ENCODE results near the gene PRR5L. TPM values are rescaled to one million over a fixed set of nuclear protein-coding genes. Genes with fewer than 3 reads are reported as not detected.

The PRR5L gene
- total and polyA plus RNA-seq, 2 donors (not counting 1 experiment from before 2014, with no cell fraction given), result 4.0 to 5.9 TPM

DNA sequence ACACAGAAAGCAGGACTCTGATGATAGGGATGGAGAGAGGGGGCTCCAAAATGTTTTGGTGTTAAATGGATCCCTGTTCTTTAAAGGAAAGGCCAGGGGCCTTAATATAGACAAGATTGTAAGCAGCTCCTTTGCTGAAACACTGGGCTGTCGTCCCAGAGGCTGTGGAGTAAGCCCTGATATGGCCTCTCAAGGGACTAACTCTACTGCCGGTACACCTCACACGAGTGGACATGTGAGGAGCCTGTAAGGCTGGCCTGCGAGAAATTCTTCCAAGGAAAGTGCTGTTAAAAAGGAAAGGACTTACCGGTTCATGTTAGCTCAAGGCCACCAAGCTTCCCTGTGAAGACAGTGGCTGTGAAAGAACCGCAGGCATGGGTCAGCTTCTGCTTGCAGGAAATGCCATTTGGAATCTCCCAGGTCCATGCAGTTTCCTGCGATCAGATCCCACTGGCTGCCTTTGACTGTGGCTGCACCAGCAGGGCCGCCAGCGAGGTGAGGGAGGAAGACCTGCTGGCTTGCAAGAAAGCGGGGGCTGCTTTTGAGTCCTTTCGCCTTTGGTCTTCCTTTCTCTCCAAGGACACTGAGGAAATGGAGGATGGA is 106.6 kb downstream of the PRR5L start:
- no peak overlapping the region for H3K27ac ChIP-seq (ENCODE audit: low read length in 2 of 2)
- H3K27me3 ChIP-seq (replicated peaks in 1 of 4; ENCODE audit: control extremely low read depth in 1 of 4, control insufficient read depth in 3 of 4, insufficient read depth in 4 of 4, low read length in 3 of 4), result no peaks in the 10 kb centered on the region
- H3K27ac Mint-ChIP-seq, result no peak overlapping the region
- DNase-seq, result no peak
- H3K4me1 Mint-ChIP-seq, result peaks cover 47% of the 10 kb centered on the region
- no peaks in the 10 kb centered on the region for H3K27me3 Mint-ChIP-seq
- intact Hi-C loops (cut with micrococcal nuclease), result no loop called here
- no peaks in the 10 kb centered on the region for H3K9me3 Mint-ChIP-seq (ENCODE audit: insufficient read depth)
- H3K4me3 ChIP-seq (ENCODE audit: control extremely low read depth in 1 of 5, extremely low read depth in 1 of 5, insufficient read depth in 1 of 5, low read depth in 2 of 5, low read length in 4 of 5), result no peak overlapping the region
- no peaks in the 10 kb centered on the region for H3K36me3 ChIP-seq (replicated peaks in 1 of 2; ENCODE audit: control extremely low read depth in 1 of 2, control insufficient read depth in 1 of 2, extremely low read depth in 1 of 2, insufficient read depth in 2 of 2, low read length in 1 of 2)
- H3K9ac ChIP-seq (ENCODE audit: low read length), result no peak overlapping the region
- H3K9me3 ChIP-seq (ENCODE audit: control extremely low read depth in 1 of 3, control insufficient read depth in 2 of 3, insufficient read depth in 1 of 3, low read length in 2 of 3), result no peaks in the 10 kb centered on the region
- WGBS (ENCODE audit: insufficient coverage), result over 99% methylated on average over 11 of the region's 11 CpGs
- no peak overlapping the region for H2AFZ ChIP-seq (ENCODE audit: insufficient read depth, low read depth, low read length, poor library complexity, severe bottlenecking)
- no peaks in the 10 kb centered on the region for H4K20me1 ChIP-seq (ENCODE audit: control insufficient read depth, insufficient read depth, low read length, poor library complexity, severe bottlenecking)
- ATAC-seq (ENCODE audit: low read depth), result no peak
- POLR2A ChIA-PET, result no interaction called here
- CTCF ChIA-PET, result interaction anchor here (1.6 kb wide), 1 partner anchor 11 kb away, joined by 3 read pairs; no protein-coding TSS in a partner anchor
- H3K4me2 ChIP-seq (replicated peaks; ENCODE audit: low read depth, low read length, poor library complexity, severe bottlenecking), result peak overlapping the region; percentile 8
- H3K79me2 ChIP-seq (ENCODE audit: control insufficient read depth, insufficient read depth, low read length), result peaks cover 21% of the 10 kb centered on the region
- no peak for TF ChIP-seq EZH2 (IDR thresholded peaks at IDR 0.05; ENCODE audit: borderline replicate concordance, insufficient read depth, low read depth, low read length, poor library complexity, severe bottlenecking)
- no peak for TF ChIP-seq CTCF (IDR thresholded peaks at IDR 0.05)
- H3K4me3 Mint-ChIP-seq, result no peak overlapping the region
- peaks cover 42 to 47% of the 10 kb centered on the region in 2 donors for H3K4me1 ChIP-seq (ENCODE audit: control insufficient read depth in 2 of 2, insufficient read depth in 2 of 2, low read length in 2 of 2)

- Histone ChIP-seq H3K36me3 (replicated peaks in 1 of 2; ENCODE audit: control extremely low read depth in 1 of 2, control insufficient read depth in 1 of 2, extremely low read depth in 1 of 2, insufficient read depth in 2 of 2, low read length in 1 of 2) (no peaks in the 10 kb centered on the region), H3K79me2 (ENCODE audit: control insufficient read depth, insufficient read depth, low read length) (peaks cover 11% of the 10 kb centered on the region), H3K4me1 (ENCODE audit: control insufficient read depth in 2 of 2, insufficient read depth in 2 of 2, low read length in 2 of 2) (peaks cover 51 to 54% of the 10 kb centered on the region in 2 donors), H3K4me3 (ENCODE audit: control extremely low read depth in 1 of 5, extremely low read depth in 1 of 5, insufficient read depth in 1 of 5, low read depth in 2 of 5, low read length in 4 of 5) (no peak overlapping the region), H4K20me1 (ENCODE audit: control insufficient read depth, insufficient read depth, low read length, poor library complexity, severe bottlenecking) (no peaks in the 10 kb centered on the region), H3K27me3 (replicated peaks in 1 of 4; ENCODE audit: control extremely low read depth in 1 of 4, control insufficient read depth in 3 of 4, insufficient read depth in 4 of 4, low read length in 3 of 4) (no peaks in the 10 kb centered on the region), H2AFZ (ENCODE audit: insufficient read depth, low read depth, low read length, poor library complexity, severe bottlenecking) (no peak overlapping the region), H3K9ac (ENCODE audit: low read length) (no peak overlapping the region), H3K27ac (ENCODE audit: low read length in 2 of 2) (no peak overlapping the region), H3K4me2 (replicated peaks; ENCODE audit: low read depth, low read length, poor library complexity, severe bottlenecking) (no peak overlapping the region), H3K9me3 (ENCODE audit: control extremely low read depth in 1 of 3, control insufficient read depth in 2 of 3, insufficient read depth in 1 of 3, low read length in 2 of 3) (no peaks in the 10 kb centered on the region)
- ATAC-seq (ENCODE audit: low read depth) (no peak), DNase-seq (no peak)
- H3K9me3 Mint-ChIP-seq (ENCODE audit: insufficient read depth), result no peaks in the 10 kb centered on the region
- no peak overlapping the region for H3K27ac Mint-ChIP-seq
- H3K4me3 Mint-ChIP-seq, result no peak overlapping the region
- TF ChIP-seq EZH2 (IDR thresholded peaks at IDR 0.05; ENCODE audit: borderline replicate concordance, insufficient read depth, low read depth, low read length, poor library complexity, severe bottlenecking) (no peak), CTCF (IDR thresholded peaks at IDR 0.05) (no peak)
- no CpG with 5 or more reads among the region's 1 CpG for WGBS (ENCODE audit: insufficient coverage)
- POLR2A ChIA-PET, result no interaction called here
- no peaks in the 10 kb centered on the region for H3K27me3 Mint-ChIP-seq
- CTCF ChIA-PET, result interaction anchor here (1.6 kb wide), 1 partner anchor 12 kb away, joined by 3 read pairs; no protein-coding TSS in a partner anchor
- H3K4me1 Mint-ChIP-seq, result peaks cover 56% of the 10 kb centered on the region
- intact Hi-C loops (cut with micrococcal nuclease), result no loop called here
These were observed 107.6 kb downstream of the PRR5L start for GRCh38 chr11:36403661-36404060.
